ENCODE results near the gene CTNND2. TPM values are rescaled to one million over a fixed set of nuclear protein-coding genes. Genes with fewer than 3 reads are reported as not detected.

The CTNND2 gene
- total and polyA plus RNA-seq, 2 donors (not counting 1 experiment from before 2014, with no cell fraction given) = not detected

- intact Hi-C loops (cut with micrococcal nuclease) = no loop called here
- Mint-ChIP-seq H3K4me1 (peaks cover 7% of the 10 kb centered on the region), H3K9me3 (ENCODE audit: insufficient read depth) (no peaks in the 10 kb centered on the region), H3K4me3 (no peak overlapping the region), H3K27ac (no peak overlapping the region), H3K27me3 (peaks cover 24% of the 10 kb centered on the region)
- 100% methylated on average over 1 of the region's 3 CpGs for WGBS (ENCODE audit: insufficient coverage)
- H3K4me1 ChIP-seq (ENCODE audit: control insufficient read depth in 2 of 2, insufficient read depth in 2 of 2, low read length in 2 of 2) = no peaks in the 10 kb centered on the region
- ATAC-seq (ENCODE audit: low read depth) = no peak
- H3K27ac ChIP-seq (ENCODE audit: low read length in 2 of 2) = no peak overlapping the region
- H3K9me3 ChIP-seq (ENCODE audit: control extremely low read depth in 1 of 3, control insufficient read depth in 2 of 3, insufficient read depth in 1 of 3, low read length in 2 of 3) = peaks cover 0 to 3% (median 0%) of the 10 kb centered on the region in 3 donors
- no peak overlapping the region for H3K9ac ChIP-seq (ENCODE audit: low read length)
- H4K20me1 ChIP-seq (ENCODE audit: control insufficient read depth, insufficient read depth, low read length, poor library complexity, severe bottlenecking) = no peaks in the 10 kb centered on the region
- TF ChIP-seq EZH2 (IDR thresholded peaks at IDR 0.05; ENCODE audit: borderline replicate concordance, insufficient read depth, low read depth, low read length, poor library complexity, severe bottlenecking) = no peak
- TF ChIP-seq CTCF (IDR thresholded peaks at IDR 0.05) = no peak
- DNase-seq = no peak
- CTCF ChIA-PET = no interaction called here
- no peaks in the 10 kb centered on the region for H3K36me3 ChIP-seq (replicated peaks in 1 of 2; ENCODE audit: control extremely low read depth in 1 of 2, control insufficient read depth in 1 of 2, extremely low read depth in 1 of 2, insufficient read depth in 2 of 2, low read length in 1 of 2)
- no peak overlapping the region for H3K4me3 ChIP-seq (ENCODE audit: control extremely low read depth in 1 of 5, extremely low read depth in 1 of 5, insufficient read depth in 1 of 5, low read depth in 2 of 5, low read length in 4 of 5)
- H3K27me3 ChIP-seq (replicated peaks in 1 of 4; ENCODE audit: control extremely low read depth in 1 of 4, control insufficient read depth in 3 of 4, insufficient read depth in 4 of 4, low read length in 3 of 4) = peaks cover 0 to 25% (median 10%) of the 10 kb centered on the region in 4 experiments
- H3K79me2 ChIP-seq (ENCODE audit: control insufficient read depth, insufficient read depth, low read length) = no peaks in the 10 kb centered on the region
- POLR2A ChIA-PET = no interaction called here
- H2AFZ ChIP-seq (ENCODE audit: insufficient read depth, low read depth, low read length, poor library complexity, severe bottlenecking) = no peak overlapping the region
- no peak overlapping the region for H3K4me2 ChIP-seq (replicated peaks; ENCODE audit: low read depth, low read length, poor library complexity, severe bottlenecking)
Measured at GRCh38 chr5:11387382-11387781, 516.9 kb downstream of the CTNND2 start.

- Histone ChIP-seq H4K20me1 (ENCODE audit: control insufficient read depth, insufficient read depth, low read length, poor library complexity, severe bottlenecking) (no peaks in the 10 kb centered on the region), H3K9me3 (ENCODE audit: control extremely low read depth in 1 of 3, control insufficient read depth in 2 of 3, insufficient read depth in 1 of 3, low read length in 2 of 3) (peaks cover 0 to 3% (median 0%) of the 10 kb centered on the region in 3 donors), H2AFZ (ENCODE audit: insufficient read depth, low read depth, low read length, poor library complexity, severe bottlenecking) (no peak overlapping the region), H3K27ac (ENCODE audit: low read length in 2 of 2) (no peak overlapping the region), H3K79me2 (ENCODE audit: control insufficient read depth, insufficient read depth, low read length) (no peaks in the 10 kb centered on the region), H3K4me1 (ENCODE audit: control insufficient read depth in 2 of 2, insufficient read depth in 2 of 2, low read length in 2 of 2) (no peaks in the 10 kb centered on the region), H3K36me3 (replicated peaks in 1 of 2; ENCODE audit: control extremely low read depth in 1 of 2, control insufficient read depth in 1 of 2, extremely low read depth in 1 of 2, insufficient read depth in 2 of 2, low read length in 1 of 2) (no peaks in the 10 kb centered on the region), H3K4me2 (replicated peaks; ENCODE audit: low read depth, low read length, poor library complexity, severe bottlenecking) (no peak overlapping the region), H3K4me3 (ENCODE audit: control extremely low read depth in 1 of 5, extremely low read depth in 1 of 5, insufficient read depth in 1 of 5, low read depth in 2 of 5, low read length in 4 of 5) (no peak overlapping the region), H3K27me3 (replicated peaks in 1 of 4; ENCODE audit: control extremely low read depth in 1 of 4, control insufficient read depth in 3 of 4, insufficient read depth in 4 of 4, low read length in 3 of 4) (peaks cover 0 to 25% (median 10%) of the 10 kb centered on the region in 4 experiments), H3K9ac (ENCODE audit: low read length) (no peak overlapping the region)
- DNase-seq (no peak), ATAC-seq (ENCODE audit: low read depth) (no peak)
- no peak overlapping the region for H3K4me3 Mint-ChIP-seq
- POLR2A ChIA-PET = no interaction called here
- H3K4me1 Mint-ChIP-seq = peaks cover 7% of the 10 kb centered on the region
- WGBS (ENCODE audit: insufficient coverage) = no CpG with 5 or more reads among the region's 2 CpGs
- H3K27me3 Mint-ChIP-seq = peaks cover 29% of the 10 kb centered on the region
- intact Hi-C loops (cut with micrococcal nuclease) = no loop called here
- H3K9me3 Mint-ChIP-seq (ENCODE audit: insufficient read depth) = no peaks in the 10 kb centered on the region
- no peak overlapping the region for H3K27ac Mint-ChIP-seq
- CTCF ChIA-PET = no interaction called here
- TF ChIP-seq CTCF (IDR thresholded peaks at IDR 0.05) = no peak
- no peak for TF ChIP-seq EZH2 (IDR thresholded peaks at IDR 0.05; ENCODE audit: borderline replicate concordance, insufficient read depth, low read depth, low read length, poor library complexity, severe bottlenecking)
Measured at GRCh38 chr5:11386398-11386797, 517.8 kb downstream of the CTNND2 start.
